Measurements from ENCODE around the gene CIZ1. TPM values are rescaled to one million over a fixed set of nuclear protein-coding genes. Genes with fewer than 3 reads are reported as not detected.

The CIZ1 gene
- total RNA-seq, 4 donors from 2014 or later = 86.7 to 136 (median 115) TPM

DNA sequence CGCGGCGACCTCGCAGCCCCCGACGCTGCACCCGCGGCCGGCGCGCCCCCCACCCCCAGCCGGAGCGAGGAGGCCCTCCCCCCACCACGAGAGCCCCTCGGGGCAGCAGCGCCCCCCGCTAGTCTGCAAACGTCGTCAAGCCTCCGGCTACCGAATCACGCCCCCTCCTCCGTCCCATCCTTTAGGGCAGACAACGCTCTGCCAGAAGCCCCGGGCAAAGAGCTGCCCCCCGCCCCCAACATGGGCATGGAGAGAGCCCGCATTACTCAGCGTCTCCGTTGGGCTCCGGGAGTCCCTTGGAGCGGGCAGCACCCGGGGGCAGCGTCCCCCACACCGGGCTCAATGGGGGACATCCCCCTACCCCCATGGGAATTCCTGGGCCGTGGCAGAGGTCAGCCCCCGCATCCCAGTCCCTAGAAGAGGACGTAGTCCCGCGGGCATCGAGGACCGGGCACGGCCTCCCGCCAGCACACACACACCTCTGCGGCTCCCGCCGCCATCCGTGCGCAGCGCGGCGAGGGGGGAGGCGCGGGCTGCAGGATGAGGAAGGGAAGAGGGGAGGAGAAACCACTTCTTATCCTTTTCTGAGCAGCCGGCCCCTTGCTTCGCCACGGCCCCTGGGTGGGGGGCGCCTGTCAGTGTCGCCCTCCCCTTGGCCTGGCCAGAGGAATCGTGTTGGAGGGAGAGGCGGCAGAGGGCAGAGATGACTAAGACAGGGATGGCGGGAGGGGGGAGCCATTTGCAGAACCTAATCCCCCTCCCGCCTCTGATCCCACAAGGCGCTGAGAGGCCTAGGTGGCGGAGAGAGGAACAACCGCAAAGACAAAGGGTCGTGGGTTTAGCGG, 12.6 kb upstream of the CIZ1 start:
- WGBS = 2% methylated on average over 21 of the region's 67 CpGs
- DNase-seq (ENCODE audit: low spot score in 2 of 2) = no peak
- TF ChIP-seq POLR2AphosphoS5 (IDR thresholded peaks at IDR 0.05) (no peak), POLR2A (IDR thresholded peaks at IDR 0.05) (no peak), EP300 (IDR thresholded peaks at IDR 0.05) (no peak)
- TF ChIP-seq, protein P1, sequence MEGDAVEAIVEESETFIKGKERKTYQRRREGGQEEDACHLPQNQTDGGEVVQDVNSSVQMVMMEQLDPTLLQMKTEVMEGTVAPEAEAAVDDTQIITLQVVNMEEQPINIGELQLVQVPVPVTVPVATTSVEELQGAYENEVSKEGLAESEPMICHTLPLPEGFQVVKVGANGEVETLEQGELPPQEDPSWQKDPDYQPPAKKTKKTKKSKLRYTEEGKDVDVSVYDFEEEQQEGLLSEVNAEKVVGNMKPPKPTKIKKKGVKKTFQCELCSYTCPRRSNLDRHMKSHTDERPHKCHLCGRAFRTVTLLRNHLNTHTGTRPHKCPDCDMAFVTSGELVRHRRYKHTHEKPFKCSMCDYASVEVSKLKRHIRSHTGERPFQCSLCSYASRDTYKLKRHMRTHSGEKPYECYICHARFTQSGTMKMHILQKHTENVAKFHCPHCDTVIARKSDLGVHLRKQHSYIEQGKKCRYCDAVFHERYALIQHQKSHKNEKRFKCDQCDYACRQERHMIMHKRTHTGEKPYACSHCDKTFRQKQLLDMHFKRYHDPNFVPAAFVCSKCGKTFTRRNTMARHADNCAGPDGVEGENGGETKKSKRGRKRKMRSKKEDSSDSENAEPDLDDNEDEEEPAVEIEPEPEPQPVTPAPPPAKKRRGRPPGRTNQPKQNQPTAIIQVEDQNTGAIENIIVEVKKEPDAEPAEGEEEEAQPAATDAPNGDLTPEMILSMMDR (IDR thresholded peaks at IDR 0.05) = no peak

DNA sequence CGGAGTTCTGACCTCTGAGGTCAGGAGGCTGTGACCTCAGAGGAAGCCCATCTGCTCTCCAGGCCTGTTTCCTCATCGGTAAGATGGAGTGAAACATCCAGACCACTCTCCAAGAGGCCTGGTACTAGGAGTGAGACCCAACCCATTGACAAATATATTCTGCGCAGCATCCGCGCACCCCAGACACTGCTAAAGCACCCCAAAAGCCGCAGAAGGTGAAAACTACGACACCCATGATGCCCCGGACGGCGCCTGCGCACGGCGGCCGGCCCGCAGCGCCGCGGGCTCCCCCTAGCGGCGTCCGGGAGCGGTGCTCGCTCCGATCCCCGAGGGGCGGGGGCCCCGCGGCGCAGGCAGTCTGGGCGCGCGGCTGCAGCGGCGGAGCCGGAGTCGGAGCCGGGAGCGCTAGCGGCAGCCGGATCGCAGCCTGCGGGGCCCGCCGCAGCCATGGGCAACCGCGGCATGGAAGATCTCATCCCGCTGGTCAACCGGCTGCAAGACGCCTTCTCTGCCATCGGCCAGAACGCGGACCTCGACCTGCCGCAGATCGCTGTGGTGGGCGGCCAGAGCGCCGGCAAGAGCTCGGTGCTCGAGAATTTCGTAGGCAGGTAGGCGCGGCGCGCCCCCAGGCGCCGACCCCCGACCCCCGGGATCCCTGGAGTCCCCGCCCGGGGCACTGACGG, 11.8 kb upstream of the CIZ1 start, which contains the start of gene DNM1:
Gene DNM1, plus strand, starts transcription at position 356 of the 683 bp plus-strand sequence. Its CDS starts 92 bp downstream, at position 448.
- H3K27me3 ChIP-seq = peaks cover 8% of the 10 kb centered on the region
- H3K9me3 ChIP-seq = no peaks in the 10 kb centered on the region
- no peak for DNase-seq (ENCODE audit: low spot score in 2 of 2)
- 6% methylated on average over 2 of the region's 72 CpGs for whole genome bisulfite sequencing
- H3K4me1 ChIP-seq = peaks cover 31% of the 10 kb centered on the region
- H3K4me3 ChIP-seq = peak within 1 kb of the TSS; percentile 93
- H3K36me3 ChIP-seq = no peaks in the 10 kb centered on the region
- no peak for TF ChIP-seq EP300 (IDR thresholded peaks at IDR 0.05)
- TF ChIP-seq, protein P1 (IDR thresholded peaks at IDR 0.05) = peak; percentile 96 to 98
- H3K27ac ChIP-seq = peak within 1 kb of the TSS; percentile 47

More for the DNA sequence above, 12.6 kb upstream of the CIZ1 start:
- peak overlapping the region; percentile 47 for H3K27ac ChIP-seq
- H3K4me1 ChIP-seq = peaks cover 39% of the 10 kb centered on the region
- H3K9me3 ChIP-seq = no peaks in the 10 kb centered on the region
- no peaks in the 10 kb centered on the region for H3K36me3 ChIP-seq
- peak overlapping the region; percentile 93 for H3K4me3 ChIP-seq
- peaks cover 8% of the 10 kb centered on the region for H3K27me3 ChIP-seq

DNA sequence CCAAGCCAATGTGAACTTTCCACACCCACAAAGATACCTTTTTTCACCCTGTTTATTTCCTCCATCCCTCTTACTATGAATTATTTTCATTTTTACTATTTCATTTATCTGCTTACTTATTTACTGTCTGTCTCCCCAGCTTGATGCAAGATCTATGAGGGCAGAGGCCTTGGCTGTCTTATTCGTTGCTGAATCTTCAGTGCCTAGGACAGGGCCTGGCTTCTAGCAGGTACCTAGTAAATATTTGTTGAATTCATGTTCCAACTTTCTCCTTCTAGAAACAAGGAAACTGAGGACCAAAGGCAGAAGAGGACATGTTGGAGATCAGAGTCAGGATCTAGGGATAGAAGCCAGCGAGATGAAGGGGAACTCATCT, 11.3 kb upstream of the CIZ1 start:
- Histone ChIP-seq H3K27me3 (peaks cover 8% of the 10 kb centered on the region), H3K27ac (no peak overlapping the region), H3K4me3 (peak overlapping the region; percentile 93), H3K4me1 (peaks cover 26% of the 10 kb centered on the region), H3K36me3 (no peaks in the 10 kb centered on the region), H3K9me3 (no peaks in the 10 kb centered on the region)
- no peak for TF ChIP-seq POLR2A (IDR thresholded peaks at IDR 0.05)
- no peak for TF ChIP-seq POLR2AphosphoS5 (IDR thresholded peaks at IDR 0.05)
- TF ChIP-seq, protein P1 (IDR thresholded peaks at IDR 0.05) = no peak
- TF ChIP-seq EP300 (IDR thresholded peaks at IDR 0.05) = no peak
- WGBS = 19% methylated on average over 2 of the region's 2 CpGs
- no peak for DNase-seq (ENCODE audit: low spot score in 2 of 2)

DNA sequence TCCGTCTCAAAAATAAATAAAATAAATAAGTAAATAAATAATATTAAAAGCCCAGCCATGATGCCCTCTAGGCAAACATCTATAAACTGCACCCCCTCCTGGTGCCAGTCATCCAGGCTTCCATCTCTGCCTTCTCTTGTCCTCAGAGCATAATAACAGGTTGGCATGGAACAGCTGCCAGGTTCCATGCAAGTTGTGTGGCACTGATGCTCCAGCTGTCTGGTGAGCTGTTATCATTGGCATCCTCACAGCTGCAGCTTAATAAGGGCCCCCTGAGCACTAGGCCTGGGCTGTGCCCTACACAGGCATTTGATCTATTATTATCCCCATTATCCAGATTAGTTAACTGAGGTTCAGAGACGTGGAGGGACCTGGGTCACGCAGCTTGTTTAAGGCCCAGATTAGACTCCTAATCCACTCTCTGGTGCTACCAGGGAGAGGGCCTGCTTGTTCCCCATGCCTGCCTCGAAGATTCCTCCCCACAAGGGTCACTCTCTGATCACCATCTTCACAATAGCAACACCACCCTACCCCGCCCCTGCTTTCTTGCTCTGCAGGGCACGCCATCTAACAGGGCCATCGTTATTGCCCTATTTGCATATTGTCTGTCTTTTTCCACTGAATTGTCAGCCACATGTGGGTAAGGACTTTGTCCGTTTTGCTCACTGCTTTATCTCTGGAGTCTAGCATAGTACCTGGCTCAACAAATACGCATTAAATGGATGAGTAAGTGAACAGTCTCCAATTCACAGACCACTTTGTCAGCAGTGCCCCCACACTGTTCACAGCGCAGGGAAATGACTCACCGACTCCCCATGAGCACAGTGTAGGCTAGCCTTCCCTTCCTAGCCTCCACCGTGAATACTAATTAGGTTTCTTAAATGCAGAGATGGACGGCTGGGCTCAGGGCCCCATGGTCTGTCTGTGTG, 10.3 kb upstream of the CIZ1 start:
- DNase-seq (ENCODE audit: low spot score in 2 of 2) = no peak

More for the DNA sequence above, 10.3 kb upstream of the CIZ1 start:
- H3K4me1 ChIP-seq = peaks cover 22% of the 10 kb centered on the region
- TF ChIP-seq EP300 (IDR thresholded peaks at IDR 0.05) (no peak), POLR2A (IDR thresholded peaks at IDR 0.05) (no peak), POLR2AphosphoS5 (IDR thresholded peaks at IDR 0.05) (no peak)
- TF ChIP-seq, protein P1 (IDR thresholded peaks at IDR 0.05) = no peak
- 85% methylated on average over 13 of the region's 13 CpGs for WGBS
- peaks cover 8% of the 10 kb centered on the region for H3K27me3 ChIP-seq
- no peak overlapping the region for H3K27ac ChIP-seq
- H3K9me3 ChIP-seq = no peaks in the 10 kb centered on the region
- H3K36me3 ChIP-seq = no peaks in the 10 kb centered on the region
- no peak overlapping the region for H3K4me3 ChIP-seq

All from suprapubic skin (tissue), 4 donors.